ENCODE results near the gene ALDH1A3.

ALDH1A3 gene

GRCh38 chr15:100860829-100861510 is 18.7 kb upstream of the ALDH1A3 start:
- H3K4me3 ChIP-seq (replicated peaks; ENCODE audit: insufficient read depth, low read length) = no peak overlapping the region
- no peaks in the 10 kb centered on the region for H3K27me3 ChIP-seq (ENCODE audit: insufficient read depth, poor library complexity, severe bottlenecking)
- no peak for DNase-seq (ENCODE audit: low read depth in 1 of 2, low spot score in 1 of 2)
- no peak for TF ChIP-seq REST (IDR thresholded peaks at IDR 0.05; ENCODE audit: insufficient replicate concordance, low read depth)
- TF ChIP-seq GABPA (IDR thresholded peaks at IDR 0.05; ENCODE audit: low read depth) = no peak
- TF ChIP-seq SPI1 (IDR thresholded peaks at IDR 0.05; ENCODE audit: borderline replicate concordance, low read depth) = no peak
- no peak for TF ChIP-seq POLR2AphosphoS5 (IDR thresholded peaks at IDR 0.05; ENCODE audit: low read depth)
- TF ChIP-seq CTCF (IDR thresholded peaks at IDR 0.05; ENCODE audit: insufficient read depth, low read length) = no peak
- H3K27ac ChIP-seq (replicated peaks) = no peak overlapping the region

GRCh38 chr15:100861511-100861991 is 18.1 kb upstream of the ALDH1A3 start:
- no peak for DNase-seq (ENCODE audit: low read depth in 1 of 2, low spot score in 1 of 2)
- Histone ChIP-seq H3K4me3 (replicated peaks; ENCODE audit: insufficient read depth, low read length) (no peak overlapping the region), H3K27me3 (ENCODE audit: insufficient read depth, poor library complexity, severe bottlenecking) (no peaks in the 10 kb centered on the region), H3K27ac (replicated peaks) (no peak overlapping the region)
- TF ChIP-seq CTCF (IDR thresholded peaks at IDR 0.05; ENCODE audit: insufficient read depth, low read length) = no peak
- TF ChIP-seq GABPA (IDR thresholded peaks at IDR 0.05; ENCODE audit: low read depth) = no peak
- TF ChIP-seq REST (IDR thresholded peaks at IDR 0.05; ENCODE audit: insufficient replicate concordance, low read depth) = no peak
- TF ChIP-seq POLR2AphosphoS5 (IDR thresholded peaks at IDR 0.05; ENCODE audit: low read depth) = no peak
- no peak for TF ChIP-seq SPI1 (IDR thresholded peaks at IDR 0.05; ENCODE audit: borderline replicate concordance, low read depth)

- Histone ChIP-seq H3K27me3 (ENCODE audit: insufficient read depth, poor library complexity, severe bottlenecking) (no peaks in the 10 kb centered on the region), H3K4me3 (replicated peaks; ENCODE audit: insufficient read depth, low read length) (no peak overlapping the region), H3K27ac (replicated peaks) (no peak overlapping the region)
- TF ChIP-seq GABPA (IDR thresholded peaks at IDR 0.05; ENCODE audit: low read depth) (no peak), REST (IDR thresholded peaks at IDR 0.05; ENCODE audit: insufficient replicate concordance, low read depth) (no peak), CTCF (IDR thresholded peaks at IDR 0.05; ENCODE audit: insufficient read depth, low read length) (no peak)
- no peak for DNase-seq (ENCODE audit: low read depth in 1 of 2, low spot score in 1 of 2)
Measured at GRCh38 chr15:100862162-100862561, 17.5 kb upstream of the ALDH1A3 start.

Data from HL-60 (cell line).